Measurements from ENCODE around the gene PSMF1.

- TF ChIP-seq EZH2 (IDR thresholded peaks at IDR 0.05; ENCODE audit: low read depth), result no peak
- no peak for TF ChIP-seq CTCF (conservative IDR thresholded peaks at IDR 0.05)
These were observed 35.8 kb downstream of the PSMF1 start for GRCh38 chr20:1154226-1154625.

Measured in PC-9 (cell line).